ENCODE data around the gene ADAMTSL3.

The ADAMTSL3 gene

GRCh38 chr15:83844742-83845141 lies 190.8 kb downstream of the ADAMTSL3 start:
- Histone ChIP-seq H3K4me2 (ENCODE audit: insufficient read depth, low read length, poor library complexity, severe bottlenecking) (no peak overlapping the region), H2BK5ac (ENCODE audit: low read length) (no peak overlapping the region), H2BK15ac (ENCODE audit: low read length) (no peak overlapping the region), H2BK12ac (ENCODE audit: low read length) (no peak overlapping the region), H3K14ac (ENCODE audit: low read length) (no peak overlapping the region), H2BK120ac (ENCODE audit: low read depth, low read length) (no peak overlapping the region), H3K9me3 (replicated peaks in 1 of 2; ENCODE audit: control insufficient read depth in 2 of 2, insufficient read depth in 1 of 2, low read depth in 1 of 2, low read length in 2 of 2) (no peaks in the 10 kb centered on the region), H3K4me3 (ENCODE audit: low read length in 2 of 2) (no peak overlapping the region), H2AK5ac (ENCODE audit: low read depth, low read length) (no peak overlapping the region), H4K91ac (ENCODE audit: low read depth, low read length, poor library complexity) (no peak overlapping the region), H3K9ac (ENCODE audit: low read depth, low read length, poor library complexity) (no peak overlapping the region), H3K27me3 (ENCODE audit: control insufficient read depth in 3 of 3, insufficient read depth in 3 of 3, low read depth in 1 of 3, low read length in 3 of 3) (no peaks in the 10 kb centered on the region), H3K27ac (replicated peaks; ENCODE audit: low read length) (no peak overlapping the region), H3K36me3 (replicated peaks in 1 of 2; ENCODE audit: control insufficient read depth in 2 of 2, insufficient read depth in 2 of 2, low read length in 2 of 2) (no peaks in the 10 kb centered on the region), H3K4me1 (ENCODE audit: control insufficient read depth in 2 of 2, insufficient read depth in 1 of 2, low read depth in 1 of 2, low read length in 2 of 2) (no peaks in the 10 kb centered on the region), H3K79me1 (ENCODE audit: low read depth, low read length) (no peaks in the 10 kb centered on the region), H4K8ac (ENCODE audit: low read depth, low read length) (no peak overlapping the region), H3K23ac (ENCODE audit: low read depth, low read length, poor library complexity) (no peak overlapping the region), H3K4ac (ENCODE audit: low read length) (no peak overlapping the region), H3K18ac (ENCODE audit: low read length) (no peak overlapping the region), H2AFZ (ENCODE audit: low read length) (no peak overlapping the region)
- no CpG with 5 or more reads among the region's 7 CpGs for WGBS, 2 donors (ENCODE audit: extremely low coverage in 2 of 2, insufficient read length in 2 of 2, insufficient replicate concordance in 1 of 2)
- no peak for DNase-seq (ENCODE audit: low spot score)

DNA sequence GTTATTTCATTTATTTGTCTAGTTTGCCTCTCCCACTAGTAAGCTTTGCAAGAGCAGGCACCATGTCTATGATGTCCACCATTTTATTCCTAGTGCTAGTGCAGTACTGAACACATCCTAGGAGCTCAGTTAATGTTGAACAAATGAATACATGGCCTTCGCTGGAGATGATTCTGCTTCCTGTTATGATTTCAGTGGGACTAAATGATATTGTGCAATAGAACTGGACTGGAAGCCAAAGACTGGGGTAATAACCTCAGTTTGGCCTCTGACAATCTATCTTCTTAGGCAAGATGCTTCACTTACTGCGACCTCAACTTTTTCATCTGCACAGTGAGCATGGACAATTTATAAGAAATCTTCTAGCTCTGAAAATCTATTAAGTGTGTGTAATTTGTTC lies 191.3 kb downstream of the ADAMTSL3 start:
- Histone ChIP-seq H2AFZ (ENCODE audit: low read length) (no peak overlapping the region), H2BK15ac (ENCODE audit: low read length) (no peak overlapping the region), H4K8ac (ENCODE audit: low read depth, low read length) (no peak overlapping the region), H3K36me3 (replicated peaks in 1 of 2; ENCODE audit: control insufficient read depth in 2 of 2, insufficient read depth in 2 of 2, low read length in 2 of 2) (no peaks in the 10 kb centered on the region), H3K4me2 (ENCODE audit: insufficient read depth, low read length, poor library complexity, severe bottlenecking) (no peak overlapping the region), H3K23ac (ENCODE audit: low read depth, low read length, poor library complexity) (no peak overlapping the region), H2BK12ac (ENCODE audit: low read length) (no peak overlapping the region), H3K4me3 (ENCODE audit: low read length in 2 of 2) (no peak overlapping the region), H3K4me1 (ENCODE audit: control insufficient read depth in 2 of 2, insufficient read depth in 1 of 2, low read depth in 1 of 2, low read length in 2 of 2) (no peaks in the 10 kb centered on the region), H2BK5ac (ENCODE audit: low read length) (no peak overlapping the region), H3K27ac (replicated peaks; ENCODE audit: low read length) (no peak overlapping the region), H3K14ac (ENCODE audit: low read length) (no peak overlapping the region), H3K9ac (ENCODE audit: low read depth, low read length, poor library complexity) (no peak overlapping the region), H4K91ac (ENCODE audit: low read depth, low read length, poor library complexity) (no peak overlapping the region), H3K79me1 (ENCODE audit: low read depth, low read length) (no peaks in the 10 kb centered on the region), H2AK5ac (ENCODE audit: low read depth, low read length) (no peak overlapping the region), H3K9me3 (replicated peaks in 1 of 2; ENCODE audit: control insufficient read depth in 2 of 2, insufficient read depth in 1 of 2, low read depth in 1 of 2, low read length in 2 of 2) (no peaks in the 10 kb centered on the region), H2BK120ac (ENCODE audit: low read depth, low read length) (no peak overlapping the region), H3K27me3 (ENCODE audit: control insufficient read depth in 3 of 3, insufficient read depth in 3 of 3, low read depth in 1 of 3, low read length in 3 of 3) (no peaks in the 10 kb centered on the region), H3K4ac (ENCODE audit: low read length) (no peak overlapping the region), H3K18ac (ENCODE audit: low read length) (no peak overlapping the region)
- no CpG with 5 or more reads among the region's 2 CpGs for WGBS, 2 donors (ENCODE audit: extremely low coverage in 2 of 2, insufficient read length in 2 of 2, insufficient replicate concordance in 1 of 2)
- DNase-seq (ENCODE audit: low spot score), result no peak

DNA sequence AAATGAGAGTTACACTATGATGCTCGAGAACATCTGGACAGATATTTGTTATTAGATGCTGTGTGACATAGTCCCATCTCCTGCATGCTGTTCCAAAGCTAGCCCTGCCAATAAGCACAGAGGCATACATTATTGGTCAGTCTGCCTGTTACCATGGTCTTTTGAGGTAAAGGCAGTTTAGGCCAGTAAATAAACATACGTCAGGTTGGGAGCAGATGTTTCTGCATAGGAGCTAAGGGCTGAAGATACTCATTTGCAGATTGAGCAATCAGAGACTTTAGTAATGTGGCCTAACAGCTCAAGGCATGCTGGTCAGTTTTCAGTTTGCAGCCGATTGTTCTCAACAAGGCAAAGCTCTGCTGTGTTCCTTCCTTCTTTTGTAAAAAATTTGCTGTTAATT lies 192.9 kb downstream of the ADAMTSL3 start:
- H3K9me3 ChIP-seq (replicated peaks in 1 of 2; ENCODE audit: control insufficient read depth in 2 of 2, insufficient read depth in 1 of 2, low read depth in 1 of 2, low read length in 2 of 2), result no peaks in the 10 kb centered on the region
- no CpG with 5 or more reads among the region's 3 CpGs for WGBS, 2 donors (ENCODE audit: extremely low coverage in 2 of 2, insufficient read length in 2 of 2, insufficient replicate concordance in 1 of 2)
- H3K4ac ChIP-seq (ENCODE audit: low read length), result no peak overlapping the region
- H3K4me1 ChIP-seq (ENCODE audit: control insufficient read depth in 2 of 2, insufficient read depth in 1 of 2, low read depth in 1 of 2, low read length in 2 of 2), result no peaks in the 10 kb centered on the region
- H2BK5ac ChIP-seq (ENCODE audit: low read length), result no peak overlapping the region
- no peak overlapping the region for H3K9ac ChIP-seq (ENCODE audit: low read depth, low read length, poor library complexity)
- H4K8ac ChIP-seq (ENCODE audit: low read depth, low read length), result no peak overlapping the region
- H2BK15ac ChIP-seq (ENCODE audit: low read length), result no peak overlapping the region
- no peak overlapping the region for H3K18ac ChIP-seq (ENCODE audit: low read length)
- no peak overlapping the region for H3K27ac ChIP-seq (replicated peaks; ENCODE audit: low read length)
- no peak overlapping the region for H2BK120ac ChIP-seq (ENCODE audit: low read depth, low read length)
- H3K14ac ChIP-seq (ENCODE audit: low read length), result no peak overlapping the region
- no peak for DNase-seq (ENCODE audit: low spot score)
- H3K23ac ChIP-seq (ENCODE audit: low read depth, low read length, poor library complexity), result no peak overlapping the region
- no peak overlapping the region for H3K4me3 ChIP-seq (ENCODE audit: low read length in 2 of 2)
- no peak overlapping the region for H2AFZ ChIP-seq (ENCODE audit: low read length)
- H3K27me3 ChIP-seq (ENCODE audit: control insufficient read depth in 3 of 3, insufficient read depth in 3 of 3, low read depth in 1 of 3, low read length in 3 of 3), result no peaks in the 10 kb centered on the region
- no peak overlapping the region for H2AK5ac ChIP-seq (ENCODE audit: low read depth, low read length)
- no peak overlapping the region for H2BK12ac ChIP-seq (ENCODE audit: low read length)
- no peak overlapping the region for H3K4me2 ChIP-seq (ENCODE audit: insufficient read depth, low read length, poor library complexity, severe bottlenecking)
- H4K91ac ChIP-seq (ENCODE audit: low read depth, low read length, poor library complexity), result no peak overlapping the region
- no peaks in the 10 kb centered on the region for H3K36me3 ChIP-seq (replicated peaks in 1 of 2; ENCODE audit: control insufficient read depth in 2 of 2, insufficient read depth in 2 of 2, low read length in 2 of 2)
- H3K79me1 ChIP-seq (ENCODE audit: low read depth, low read length), result no peaks in the 10 kb centered on the region

- Histone ChIP-seq H3K4ac (ENCODE audit: low read length) (no peak overlapping the region), H3K23ac (ENCODE audit: low read depth, low read length, poor library complexity) (no peak overlapping the region), H3K36me3 (replicated peaks in 1 of 2; ENCODE audit: control insufficient read depth in 2 of 2, insufficient read depth in 2 of 2, low read length in 2 of 2) (no peaks in the 10 kb centered on the region), H3K79me1 (ENCODE audit: low read depth, low read length) (no peaks in the 10 kb centered on the region), H3K18ac (ENCODE audit: low read length) (no peak overlapping the region), H3K4me3 (ENCODE audit: low read length in 2 of 2) (no peak overlapping the region), H3K4me1 (ENCODE audit: control insufficient read depth in 2 of 2, insufficient read depth in 1 of 2, low read depth in 1 of 2, low read length in 2 of 2) (no peaks in the 10 kb centered on the region), H2BK15ac (ENCODE audit: low read length) (no peak overlapping the region), H3K9me3 (replicated peaks in 1 of 2; ENCODE audit: control insufficient read depth in 2 of 2, insufficient read depth in 1 of 2, low read depth in 1 of 2, low read length in 2 of 2) (no peaks in the 10 kb centered on the region), H3K27ac (replicated peaks; ENCODE audit: low read length) (no peak overlapping the region), H2BK12ac (ENCODE audit: low read length) (no peak overlapping the region), H3K14ac (ENCODE audit: low read length) (no peak overlapping the region), H3K4me2 (ENCODE audit: insufficient read depth, low read length, poor library complexity, severe bottlenecking) (no peak overlapping the region), H2AK5ac (ENCODE audit: low read depth, low read length) (no peak overlapping the region), H2AFZ (ENCODE audit: low read length) (no peak overlapping the region), H4K8ac (ENCODE audit: low read depth, low read length) (no peak overlapping the region), H2BK120ac (ENCODE audit: low read depth, low read length) (no peak overlapping the region), H2BK5ac (ENCODE audit: low read length) (no peak overlapping the region), H4K91ac (ENCODE audit: low read depth, low read length, poor library complexity) (no peak overlapping the region), H3K9ac (ENCODE audit: low read depth, low read length, poor library complexity) (no peak overlapping the region), H3K27me3 (ENCODE audit: control insufficient read depth in 3 of 3, insufficient read depth in 3 of 3, low read depth in 1 of 3, low read length in 3 of 3) (no peaks in the 10 kb centered on the region)
- no CpG with 5 or more reads among the region's 2 CpGs for WGBS, 2 donors (ENCODE audit: extremely low coverage in 2 of 2, insufficient read length in 2 of 2, insufficient replicate concordance in 1 of 2)
- DNase-seq (ENCODE audit: low spot score), result no peak
Observed at GRCh38 chr15:83848315-83849050, 194.6 kb downstream of the ADAMTSL3 start.
